Upper lobe of left lung (tissue), 6 donors: Measurements from ENCODE around the gene OLFM1. TPM values are rescaled to one million over a fixed set of nuclear protein-coding genes. Genes with fewer than 3 reads are reported as not detected.

Experiments
- ATAC-seq, 2 donors: fragments of 200-7000 bp; cut with Tn5 transposase; one replicate each; pipeline ENCODE4 v1.9.1; 2022; ENCODE audit warnings: mild to moderate bottlenecking in 2 of 2, moderate library complexity in 2 of 2; ENCODE audit not compliant: low FRiP score in 2 of 2
- DNase-seq, 2 donors: peaks; one replicate each; pipeline ENCODE4 v3.0.0-alpha.2; 2019 to 2020
- H3K27ac ChIP-seq, 4 donors: fragments of 200-600 bp; sonication (generic); one replicate each; pipeline ENCODE4 v1.5.1; 2016 to 2019
- H3K27me3 ChIP-seq, 4 donors: fragments of 200-600 bp; sonication (generic); one replicate each; pipeline ENCODE4 v1.5.1; 2017 to 2019
- H3K36me3 ChIP-seq, 4 donors: fragments of 200-600 bp; sonication (generic); one replicate each; pipeline ENCODE4 v1.5.1; 2016 to 2019
- H3K4me1 ChIP-seq, 4 donors: fragments of 200-600 bp; sonication (generic); one replicate each; pipeline ENCODE4 v1.5.1; 2018 to 2019
- H3K4me3 ChIP-seq, 4 donors: fragments of 200-600 bp; sonication (generic); one replicate each; pipeline ENCODE4 v1.5.1; 2017 to 2019; ENCODE audit warnings: mild to moderate bottlenecking in 2 of 4, moderate library complexity in 1 of 4
- H3K9me3 ChIP-seq, 4 donors: fragments of 200-600 bp; sonication (generic); one replicate each; pipeline ENCODE4 v1.5.1; 2018 to 2019
- CTCF ChIP-seq, 6 experiments: fragments of 450-650 bp in 4 of 6; fragments of 200-600 bp in 2 of 6; sonication (generic) in 2 of 6; IDR thresholded peaks; one replicate each; pipeline ENCODE4 v1.5.1; 2016 to 2019; ENCODE audit warnings: antibody characterized with exemption in 6 of 6
- EP300 ChIP-seq, 4 donors: sonication (generic); formaldehyde crosslinking; IDR thresholded peaks; one replicate each; pipeline ENCODE4 v1.5.1; 2017; ENCODE audit warnings: antibody characterized with exemption in 4 of 4, control low read depth in 2 of 4
- POLR2A ChIP-seq, 4 donors: fragments of 450-650 bp; IDR thresholded peaks; one replicate each; pipeline ENCODE4 v1.5.1; 2016 to 2017; ENCODE audit warnings: antibody characterized with exemption in 4 of 4, mild to moderate bottlenecking in 2 of 4
- POLR2AphosphoS5 ChIP-seq, 2 donors: sonication (generic); formaldehyde crosslinking; IDR thresholded peaks; one replicate each; pipeline ENCODE4 v1.5.1; 2017; ENCODE audit warnings: antibody characterized with exemption in 2 of 2
- WGBS, 2 donors: methylation state at CpG; one replicate each; pipeline ENCODE4 v1.1.5; 2017 to 2018; 5-methylcytosine and 5-hydroxymethylcytosine counted together
- total RNA-seq, 6 donors: library from RNA; depleted of rRNA in 4 of 6; stranded (reverse); fragments of >200 nt in 4 of 6; gene quantifications; one replicate each; pipeline versions ENCODE4 v1.1.0 to v1.2.1, GENCODE V29; 2016 to 2021
- donor health status: DM: no; HTN: no; CAD: no; lungs with moderate emphysema.
- donor health status: DM: no; HTN: yes; CAD: no; lungs with severe emphysema.

Gene OLFM1
- total RNA-seq, 6 donors from 2014 or later, result 3.1 to 47.9 (median 18.5) TPM

DNA sequence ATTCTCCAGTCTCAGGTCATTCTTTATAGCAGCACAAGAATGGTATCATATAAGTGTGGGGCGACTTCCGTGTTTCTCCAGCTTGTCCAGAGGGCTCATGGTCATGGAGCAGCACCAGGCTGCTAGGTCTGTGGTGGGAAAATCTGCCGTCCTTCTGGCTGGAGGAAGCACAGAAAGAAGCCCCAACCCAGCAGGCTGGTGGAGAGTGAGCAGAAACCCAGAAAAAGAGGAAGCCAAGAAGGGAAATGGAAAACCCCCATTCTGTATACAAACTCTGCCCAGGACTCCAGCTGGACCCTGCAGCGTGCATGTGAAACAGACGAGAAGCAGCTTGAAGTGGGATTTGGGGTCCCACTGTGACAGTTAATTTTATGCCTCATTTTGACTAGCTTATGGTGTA lies 34.3 kb upstream of the OLFM1 start:
- WGBS, 2 donors, result 51 to 55% methylated on average over 5 of the region's 5 CpGs
- no peaks in the 10 kb centered on the region for H3K9me3 ChIP-seq
- H3K27ac ChIP-seq, result no peak overlapping the region
- H3K4me3 ChIP-seq, result no peak overlapping the region
- H3K36me3 ChIP-seq, result no peaks in the 10 kb centered on the region
- H3K27me3 ChIP-seq, result no peaks in the 10 kb centered on the region
- H3K4me1 ChIP-seq, result no peaks in the 10 kb centered on the region
- no peak for ATAC-seq
- no peak for DNase-seq
- TF ChIP-seq POLR2A (IDR thresholded peaks at IDR 0.05) (no peak), POLR2AphosphoS5 (IDR thresholded peaks at IDR 0.05) (no peak)

GRCh38 chr9:135055181-135055580 lies 32.3 kb upstream of the OLFM1 start:
- Histone ChIP-seq H3K27me3 (no peaks in the 10 kb centered on the region), H3K27ac (no peak overlapping the region), H3K36me3 (no peaks in the 10 kb centered on the region), H3K4me3 (no peak overlapping the region), H3K4me1 (no peaks in the 10 kb centered on the region), H3K9me3 (no peaks in the 10 kb centered on the region)
- 85 to 87% methylated on average over 3 of the region's 3 CpGs for whole genome bisulfite sequencing, 2 donors
- no peak for DNase-seq
- no peak for ATAC-seq
- TF ChIP-seq EP300 (IDR thresholded peaks at IDR 0.05), result no peak
- TF ChIP-seq CTCF (IDR thresholded peaks at IDR 0.05), result no peak
- no peak for TF ChIP-seq POLR2AphosphoS5 (IDR thresholded peaks at IDR 0.05)
- TF ChIP-seq POLR2A (IDR thresholded peaks at IDR 0.05), result no peak

- Histone ChIP-seq H3K4me3 (no peak overlapping the region), H3K36me3 (no peaks in the 10 kb centered on the region), H3K27ac (no peak overlapping the region), H3K27me3 (no peaks in the 10 kb centered on the region), H3K9me3 (no peaks in the 10 kb centered on the region), H3K4me1 (no peaks in the 10 kb centered on the region)
- no peak for DNase-seq
- no peak for ATAC-seq
- 72 to 76% methylated on average over 3 of the region's 3 CpGs for WGBS, 2 donors
- no peak for TF ChIP-seq POLR2AphosphoS5 (IDR thresholded peaks at IDR 0.05)
- TF ChIP-seq EP300 (IDR thresholded peaks at IDR 0.05), result no peak
- TF ChIP-seq POLR2A (IDR thresholded peaks at IDR 0.05), result no peak
- TF ChIP-seq CTCF (IDR thresholded peaks at IDR 0.05), result no peak
Observed at GRCh38 chr9:135056541-135056940, 30.9 kb upstream of the OLFM1 start.

DNA sequence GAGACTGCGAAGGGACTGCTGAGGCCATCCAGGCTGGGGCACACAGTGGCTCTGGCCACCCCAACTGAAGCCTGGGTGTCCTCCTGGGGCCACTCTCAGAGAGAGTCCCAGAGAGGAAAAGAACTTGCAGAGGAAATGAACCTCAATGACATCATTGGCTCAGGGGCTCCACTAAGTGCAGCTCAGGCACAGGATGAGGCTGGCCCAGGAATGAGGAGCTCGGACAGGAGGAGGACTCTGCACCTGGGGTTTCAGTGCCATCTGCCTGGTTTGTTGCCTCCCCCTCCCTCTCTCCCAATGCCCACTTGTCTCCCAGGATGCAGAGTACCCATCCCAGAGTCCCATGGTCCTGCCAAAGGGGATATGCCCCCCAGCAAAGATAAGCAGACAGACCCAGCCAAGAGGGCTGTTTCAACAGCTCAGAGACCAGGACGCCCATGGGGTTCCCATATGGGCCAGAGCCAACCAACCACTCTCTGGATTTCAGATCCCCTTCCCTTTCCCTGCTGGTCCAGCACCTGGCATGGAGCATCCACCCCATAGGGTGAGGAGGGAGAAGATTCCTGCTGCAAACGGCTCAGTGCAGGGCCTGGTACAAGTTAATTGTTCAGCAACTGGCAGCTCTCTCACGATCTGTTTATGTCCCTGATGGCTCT lies 26.9 kb upstream of the OLFM1 start:
- Histone ChIP-seq H3K4me1 (no peaks in the 10 kb centered on the region), H3K4me3 (no peak overlapping the region), H3K27me3 (no peaks in the 10 kb centered on the region), H3K9me3 (peaks cover 0 to 9% (median 6%) of the 10 kb centered on the region in 4 donors), H3K36me3 (no peaks in the 10 kb centered on the region), H3K27ac (no peak overlapping the region)
- whole genome bisulfite sequencing, 2 donors, result 45 to 56% methylated on average over 3 to 4 of the region's 5 CpGs
- DNase-seq, result no peak
- ATAC-seq, result no peak
- TF ChIP-seq EP300 (IDR thresholded peaks at IDR 0.05) (no peak), POLR2AphosphoS5 (IDR thresholded peaks at IDR 0.05) (no peak), CTCF (IDR thresholded peaks at IDR 0.05) (no peak), POLR2A (IDR thresholded peaks at IDR 0.05) (no peak)

GRCh38 chr9:135061441-135061840 lies 26.0 kb upstream of the OLFM1 start:
- DNase-seq (no peak), ATAC-seq (no peak)
- Histone ChIP-seq H3K4me3 (no peak overlapping the region), H3K36me3 (no peaks in the 10 kb centered on the region), H3K27ac (no peak overlapping the region), H3K27me3 (no peaks in the 10 kb centered on the region), H3K9me3 (peaks cover 0 to 9% (median 6%) of the 10 kb centered on the region in 4 donors), H3K4me1 (no peaks in the 10 kb centered on the region)
- WGBS, 2 donors, result 69 to 77% methylated on average over 12 of the region's 12 CpGs
- TF ChIP-seq EP300 (IDR thresholded peaks at IDR 0.05) (no peak), CTCF (IDR thresholded peaks at IDR 0.05) (no peak), POLR2A (IDR thresholded peaks at IDR 0.05) (no peak), POLR2AphosphoS5 (IDR thresholded peaks at IDR 0.05) (no peak)
